GM12878 (cell line): ENCODE results near the gene TET2. TPM values are rescaled to one million over a fixed set of nuclear protein-coding genes. Genes with fewer than 3 reads are reported as not detected.

Source experiments
- CEBPZ ChIP-seq: fragments of 150-350 bp; IDR thresholded peaks from 2 replicates; pipeline ENCODE4 v1.6.1; 2016; ENCODE audit warnings: low read depth, low read length
- CTCF ChIP-seq, 3 experiments: IDR thresholded peaks in 2 of 3; conservative IDR thresholded peaks in 1 of 3; 2 replicates each; pipeline ENCODE4 v1.5.1; 2011; ENCODE audit warnings: low read depth in 3 of 3, low read length in 3 of 3, mild to moderate bottlenecking in 3 of 3, control low read depth in 2 of 3, moderate library complexity in 2 of 3, inconsistent platforms in 1 of 3, mixed read lengths in 1 of 3; ENCODE audit not compliant: control insufficient read depth in 2 of 3, insufficient read depth in 1 of 3; ENCODE audit errors: extremely low read depth in 1 of 3
- DPF2 ChIP-seq: fragments of 450-650 bp; IDR thresholded peaks from 2 replicates; pipeline ENCODE4 v1.6.1; 2017; ENCODE audit warnings: mild to moderate bottlenecking
- HCFC1 ChIP-seq: fragments of 150-350 bp; IDR thresholded peaks from 2 replicates; pipeline ENCODE4 v1.6.1; 2014; ENCODE audit warnings: low read length
- IRF4 ChIP-seq: IDR thresholded peaks from 2 replicates; pipeline ENCODE4 v1.6.1; 2011; ENCODE audit warnings: low read depth, low read length
- JUNB ChIP-seq: IDR thresholded peaks from 2 replicates; pipeline ENCODE4 v1.6.1; 2016; ENCODE audit warnings: antibody characterized with exemption, mild to moderate bottlenecking
- LARP7 ChIP-seq: fragments of 450-650 bp; IDR thresholded peaks from 2 replicates; pipeline ENCODE4 v1.6.1; 2017; ENCODE audit warnings: mild to moderate bottlenecking
- MEF2B ChIP-seq: fragments of 450-650 bp; IDR thresholded peaks from 2 replicates; pipeline ENCODE4 v1.6.1; 2018; ENCODE audit warnings: mild to moderate bottlenecking, moderate library complexity; ENCODE audit not compliant: partially characterized antibody, poor library complexity, severe bottlenecking
- NKRF ChIP-seq: fragments of 450-650 bp; conservative IDR thresholded peaks from 2 replicates; pipeline ENCODE4 v1.6.1; 2017; ENCODE audit warnings: mild to moderate bottlenecking, moderate library complexity
- PAX8 ChIP-seq: fragments of 450-650 bp; IDR thresholded peaks from 2 replicates; pipeline ENCODE4 v1.6.1; 2017; ENCODE audit warnings: mild to moderate bottlenecking, moderate library complexity
- PKNOX1 ChIP-seq: fragments of 450-650 bp; IDR thresholded peaks from 2 replicates; pipeline ENCODE4 v1.6.1; 2016; ENCODE audit warnings: mild to moderate bottlenecking
- REST ChIP-seq: IDR thresholded peaks from 2 replicates; pipeline ENCODE4 v1.6.1; 2012; ENCODE audit warnings: mild to moderate bottlenecking, low read depth, low read length
- SMARCA5 ChIP-seq: fragments of 450-650 bp; IDR thresholded peaks from 2 replicates; pipeline ENCODE4 v1.6.1; 2017; ENCODE audit warnings: mild to moderate bottlenecking
- STAT1 ChIP-seq: fragments of 450-650 bp; conservative IDR thresholded peaks from 2 replicates; pipeline ENCODE4 v1.6.1; 2014; ENCODE audit warnings: antibody characterized with exemption, mild to moderate bottlenecking
- TCF3 ChIP-seq: IDR thresholded peaks from 2 replicates; pipeline ENCODE4 v1.6.1; 2012; ENCODE audit warnings: low read depth, mild to moderate bottlenecking, low read length, borderline replicate concordance; ENCODE audit not compliant: insufficient read depth
- TCF7 ChIP-seq: IDR thresholded peaks from 2 replicates; pipeline ENCODE4 v1.6.1; 2014; ENCODE audit warnings: antibody characterized with exemption, borderline replicate concordance
- ZNF384 ChIP-seq: IDR thresholded peaks from 2 replicates; pipeline ENCODE4 v1.6.1; 2012; ENCODE audit warnings: low read depth, mild to moderate bottlenecking, low read length, improper control_type of control experiment, borderline replicate concordance
- polyA plus RNA-seq, 11 experiments: library from polyadenylated mRNA; depleted of rRNA in 4 of 11; unstranded in 6 of 11; stranded (reverse) in 5 of 11; fragments of >200 nt; fragmentation: Nextera tagmentation in 4 of 11; fragmentation: Illumina TruSeq in 1 of 11; extraction: Ambion mirVana in 4 of 11; extraction: Trizol in 1 of 11; gene quantifications; 1 replicate in 1 of 11; 2 replicates in 10 of 11; pipeline versions ENCODE4 v1.2.1 to v1.2.3, GENCODE V29; 2011 to 2016; ENCODE audit warnings: inconsistent platforms in 2 of 11, missing spikeins in 2 of 11, low read depth in 1 of 11
- total RNA-seq, 4 experiments: library from RNA; depleted of rRNA in 3 of 4; stranded (reverse); fragments of >200 nt in 3 of 4; fragmentation: Illumina TruSeq in 1 of 4; extraction: Trizol in 1 of 4; gene quantifications; 2 replicates each; pipeline versions ENCODE4 v1.2.1 to v1.2.3, GENCODE V29; 2013 to 2021

The TET2 gene
- total and polyA plus RNA-seq, 10 of the 15 experiments (the other 5 are each of a cell fraction or from before 2014, with no cell fraction given), result 3.7 to 49.0 (median 27.5) TPM

GRCh38 chr4:105140684-105141490 lies 5.8 kb upstream of the TET2 start (continued):
- TF ChIP-seq CTCF (IDR thresholded peaks at IDR 0.05 in 2 of 3, conservative IDR thresholded peaks at IDR 0.05 in 1 of 3; ENCODE audit: control insufficient read depth in 2 of 3, extremely low read depth in 1 of 3, insufficient read depth in 1 of 3, low read depth in 3 of 3, low read length in 3 of 3), result peak; percentile 51 to 83 (median 60); a peak in 5 of 6 replicates
- no peak for TF ChIP-seq TCF7
- TF ChIP-seq NKRF, result no peak
- no peak for TF ChIP-seq STAT1
- 0 out of 2 replicates have a peak, but pooled peaks have one; percentile 18 for TF ChIP-seq JUNB
- no peak for TF ChIP-seq PAX8
- 0 out of 2 replicates have a peak, but pooled peaks have one; percentile 40 for TF ChIP-seq SMARCA5
- no peak for TF ChIP-seq REST
- peak; percentile 45; the same call in 1 of the 2 replicates for TF ChIP-seq PKNOX1
- no peak for TF ChIP-seq LARP7
- no peak for TF ChIP-seq MEF2B
- TF ChIP-seq CEBPZ, result no peak
- TF ChIP-seq IRF4, result no peak
- no peak for TF ChIP-seq HCFC1
- TF ChIP-seq TCF3, result no peak
- no peak for TF ChIP-seq DPF2
- TF ChIP-seq ZNF384, result no peak
